NB4 (cell line): ENCODE measurements around the gene SLC5A10.

Experiments
- MYC ChIP-seq: IDR thresholded peaks from 2 replicates; pipeline ENCODE4 v1.6.1; 2011; ENCODE audit warnings: low read depth, low read length
- POLR2A ChIP-seq: IDR thresholded peaks from 2 replicates; pipeline ENCODE4 v1.6.1; 2011; ENCODE audit warnings: mild to moderate bottlenecking; ENCODE audit not compliant: insufficient read length; ENCODE audit errors: extremely low read depth
- TF ChIP-seq, protein P1 (sequence below): IDR thresholded peaks from one replicate; pipeline ENCODE4 v1.5.1; 2012; ENCODE audit warnings: low read depth, low read length
- TF ChIP-seq, protein P2 (sequence below): IDR thresholded peaks from 2 replicates; pipeline ENCODE4 v1.6.1; 2011; ENCODE audit warnings: low read depth, low read length

DNA sequence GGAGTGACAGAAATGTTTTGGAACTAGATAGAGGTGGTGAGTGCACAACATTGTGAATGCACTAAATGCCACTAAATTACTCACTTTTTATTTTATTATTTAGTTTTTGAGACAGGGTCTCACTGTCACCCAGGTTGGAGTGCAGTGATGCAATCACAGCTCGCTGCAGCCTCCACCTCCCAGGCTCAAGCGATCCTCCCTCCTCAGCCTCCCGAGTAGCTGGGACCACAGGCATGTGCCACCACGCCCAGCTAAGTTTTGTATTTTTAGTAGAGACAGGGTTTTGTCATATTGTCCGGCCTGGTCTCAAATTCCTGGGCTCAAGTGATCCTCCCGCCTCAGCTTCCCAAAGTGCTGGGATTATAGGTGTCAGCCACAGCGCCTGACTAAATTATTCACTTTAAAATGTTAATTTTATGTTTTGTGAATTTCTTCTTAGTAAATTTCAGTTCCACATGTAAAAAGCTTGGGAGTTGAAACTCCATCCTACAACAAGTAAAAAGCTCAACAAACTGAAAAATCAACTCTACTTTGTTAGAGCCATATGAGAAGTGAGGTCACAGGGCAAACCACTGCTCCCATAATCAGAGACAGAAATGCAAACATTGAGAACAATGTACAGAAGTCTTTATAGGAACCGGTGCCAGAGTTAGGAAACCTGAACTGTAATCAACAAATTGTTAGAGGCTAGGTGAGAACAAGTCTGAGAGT, 13.8 kb upstream of the SLC5A10 start:
- TF ChIP-seq POLR2A (no peak), MYC (no peak)
- TF ChIP-seq, protein P1, sequence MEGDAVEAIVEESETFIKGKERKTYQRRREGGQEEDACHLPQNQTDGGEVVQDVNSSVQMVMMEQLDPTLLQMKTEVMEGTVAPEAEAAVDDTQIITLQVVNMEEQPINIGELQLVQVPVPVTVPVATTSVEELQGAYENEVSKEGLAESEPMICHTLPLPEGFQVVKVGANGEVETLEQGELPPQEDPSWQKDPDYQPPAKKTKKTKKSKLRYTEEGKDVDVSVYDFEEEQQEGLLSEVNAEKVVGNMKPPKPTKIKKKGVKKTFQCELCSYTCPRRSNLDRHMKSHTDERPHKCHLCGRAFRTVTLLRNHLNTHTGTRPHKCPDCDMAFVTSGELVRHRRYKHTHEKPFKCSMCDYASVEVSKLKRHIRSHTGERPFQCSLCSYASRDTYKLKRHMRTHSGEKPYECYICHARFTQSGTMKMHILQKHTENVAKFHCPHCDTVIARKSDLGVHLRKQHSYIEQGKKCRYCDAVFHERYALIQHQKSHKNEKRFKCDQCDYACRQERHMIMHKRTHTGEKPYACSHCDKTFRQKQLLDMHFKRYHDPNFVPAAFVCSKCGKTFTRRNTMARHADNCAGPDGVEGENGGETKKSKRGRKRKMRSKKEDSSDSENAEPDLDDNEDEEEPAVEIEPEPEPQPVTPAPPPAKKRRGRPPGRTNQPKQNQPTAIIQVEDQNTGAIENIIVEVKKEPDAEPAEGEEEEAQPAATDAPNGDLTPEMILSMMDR, result no peak
- TF ChIP-seq, protein P2, sequence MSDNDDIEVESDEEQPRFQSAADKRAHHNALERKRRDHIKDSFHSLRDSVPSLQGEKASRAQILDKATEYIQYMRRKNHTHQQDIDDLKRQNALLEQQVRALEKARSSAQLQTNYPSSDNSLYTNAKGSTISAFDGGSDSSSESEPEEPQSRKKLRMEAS, result no peak
